Measurements from ENCODE around the gene PLSCR1.

DNA sequence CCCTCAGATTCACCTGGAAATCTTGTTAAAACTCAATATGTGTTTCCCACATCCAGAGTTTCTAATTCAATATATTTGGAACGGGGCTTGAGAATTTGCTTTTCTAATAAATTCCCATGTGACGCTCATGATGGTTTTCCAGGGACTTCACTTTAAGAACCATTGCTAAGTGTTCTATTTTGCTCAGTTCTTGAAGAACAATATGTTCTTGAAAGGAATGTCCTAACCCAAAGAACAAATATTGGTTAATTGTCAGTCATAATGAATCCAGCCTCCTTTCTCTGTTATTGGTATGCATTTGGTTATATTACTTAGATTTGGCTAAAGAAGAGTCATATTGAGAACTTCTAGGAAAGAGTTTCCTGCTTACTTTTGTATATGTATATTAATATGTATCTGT lies 70.7 kb downstream of the PLSCR1 start:
- TF ChIP-seq, protein P1, sequence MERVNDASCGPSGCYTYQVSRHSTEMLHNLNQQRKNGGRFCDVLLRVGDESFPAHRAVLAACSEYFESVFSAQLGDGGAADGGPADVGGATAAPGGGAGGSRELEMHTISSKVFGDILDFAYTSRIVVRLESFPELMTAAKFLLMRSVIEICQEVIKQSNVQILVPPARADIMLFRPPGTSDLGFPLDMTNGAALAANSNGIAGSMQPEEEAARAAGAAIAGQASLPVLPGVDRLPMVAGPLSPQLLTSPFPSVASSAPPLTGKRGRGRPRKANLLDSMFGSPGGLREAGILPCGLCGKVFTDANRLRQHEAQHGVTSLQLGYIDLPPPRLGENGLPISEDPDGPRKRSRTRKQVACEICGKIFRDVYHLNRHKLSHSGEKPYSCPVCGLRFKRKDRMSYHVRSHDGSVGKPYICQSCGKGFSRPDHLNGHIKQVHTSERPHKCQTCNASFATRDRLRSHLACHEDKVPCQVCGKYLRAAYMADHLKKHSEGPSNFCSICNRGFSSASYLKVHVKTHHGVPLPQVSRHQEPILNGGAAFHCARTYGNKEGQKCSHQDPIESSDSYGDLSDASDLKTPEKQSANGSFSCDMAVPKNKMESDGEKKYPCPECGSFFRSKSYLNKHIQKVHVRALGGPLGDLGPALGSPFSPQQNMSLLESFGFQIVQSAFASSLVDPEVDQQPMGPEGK (CRISPR knock-in tag; IDR thresholded peaks at IDR 0.05; ENCODE audit: borderline replicate concordance): no peak
- TF ChIP-seq RARB (CRISPR knock-in tag; IDR thresholded peaks at IDR 0.05): no peak
